Glomerular endothelial cell (primary cell): Measurements from ENCODE around the gene NOSIP. TPM values are rescaled to one million over a fixed set of nuclear protein-coding genes. Genes with fewer than 3 reads are reported as not detected.

Experiments used
- DNase-seq: peaks from one replicate; pipeline ENCODE4 v3.0.0-alpha.2; 2011; ENCODE audit warnings: low read depth, low spot score; ENCODE audit errors: extremely low read depth
- total RNA-seq: library from RNA; depleted of rRNA; stranded (reverse); fragments of >200 nt; gene quantifications from 2 replicates; pipeline ENCODE4 v1.2.3, GENCODE V29; 2015

The NOSIP gene
- total RNA-seq, 1 donor from 2014 or later, result 79.9 TPM

- no peak for DNase-seq
Measured at GRCh38 chr19:49595819-49596404, 15.6 kb upstream of the NOSIP start.

- no peak for DNase-seq
Measured at GRCh38 chr19:49594993-49595818, 14.8 kb upstream of the NOSIP start.

- no peak for DNase-seq
Measured at GRCh38 chr19:49594157-49594992, 14.0 kb upstream of the NOSIP start.

- DNase-seq, result no peak
Measured at GRCh38 chr19:49593233-49594113, 13.1 kb upstream of the NOSIP start.

GRCh38 chr19:49592486-49593232, 12.3 kb upstream of the NOSIP start:
- no peak for DNase-seq

- DNase-seq, result no peak
Measured at GRCh38 chr19:49591731-49592485, 11.6 kb upstream of the NOSIP start.

GRCh38 chr19:49590971-49591730, 10.8 kb upstream of the NOSIP start, which contains the start of gene PRR12:
TSS of gene PRR12 (plus strand) at chr19:49591182. CDS start at chr19:49591655, 473 bp downstream.
- DNase-seq, result no peak

GRCh38 chr19:49590071-49590970, 10.0 kb upstream of the NOSIP start:
- peak; percentile 75 for DNase-seq

- DNase-seq, result no peak
Measured at GRCh38 chr19:49589502-49589905, 9.1 kb upstream of the NOSIP start.

GRCh38 chr19:49588365-49589122, 8.2 kb upstream of the NOSIP start:
- no peak for DNase-seq

GRCh38 chr19:49587227-49587626, 6.9 kb upstream of the NOSIP start:
- DNase-seq, result no peak

GRCh38 chr19:49585023-49585422, 4.7 kb upstream of the NOSIP start:
- no peak for DNase-seq

- DNase-seq, result no peak
Measured at GRCh38 chr19:49583239-49583638, 2.9 kb upstream of the NOSIP start.

GRCh38 chr19:49581007-49581508, 702 bp upstream of the NOSIP start, which contains the start of gene PRRG2:
TSS of gene PRRG2 (plus strand) at chr19:49581316. CDS start at chr19:49583220, 1,904 bp downstream.
- no peak for DNase-seq

GRCh38 chr19:49579947-49580263, 451 bp downstream of the NOSIP start:
- DNase-seq, result no peak

- no peak for DNase-seq
Measured at GRCh38 chr19:49579193-49579592, 1.2 kb downstream of the NOSIP start.
